Thymus (tissue), 11 donors: ENCODE measurements around the gene IPO4. TPM values are rescaled to one million over a fixed set of nuclear protein-coding genes. Genes with fewer than 3 reads are reported as not detected.
"Not testable (repeated sequence)": the region's sequence is repeated elsewhere in the genome, so short reads cannot be mapped to it uniquely, and the experiment has no call there.

ENCODE experiments used
- DNase-seq, 9 donors: peaks; one replicate each; pipeline ENCODE4 v3.0.0-alpha.2; 2013; ENCODE audit warnings: low spot score in 9 of 9, low read depth in 6 of 9, missing footprints in 1 of 9
- H3K27ac ChIP-seq, 2 donors: one replicate each; pipeline ENCODE4 v1.5.1; 2013; ENCODE audit warnings: control low read depth in 1 of 2, low read depth in 1 of 2, low read length in 1 of 2, mild to moderate bottlenecking in 1 of 2, moderate library complexity in 1 of 2
- H3K27me3 ChIP-seq, 2 donors: one replicate each; pipeline ENCODE4 v1.5.1; 2013; ENCODE audit warnings: low read length in 1 of 2; ENCODE audit not compliant: control insufficient read depth in 2 of 2, insufficient read depth in 1 of 2
- H3K36me3 ChIP-seq, 2 donors: one replicate each; pipeline ENCODE4 v1.5.1; 2013; ENCODE audit warnings: low read length in 1 of 2, mild to moderate bottlenecking in 1 of 2, moderate library complexity in 1 of 2; ENCODE audit not compliant: control insufficient read depth in 2 of 2, insufficient read depth in 2 of 2
- H3K4me1 ChIP-seq, 2 donors: one replicate each; pipeline ENCODE4 v1.5.1; 2013; ENCODE audit warnings: low read length in 2 of 2; ENCODE audit not compliant: control insufficient read depth in 2 of 2, insufficient read depth in 2 of 2
- H3K4me3 ChIP-seq, 2 donors: one replicate each; pipeline ENCODE4 v1.5.1; 2013; ENCODE audit warnings: low read length in 2 of 2, control low read depth in 1 of 2, mild to moderate bottlenecking in 1 of 2
- H3K9me3 ChIP-seq, 2 donors: one replicate each; pipeline ENCODE4 v1.5.1; 2013; ENCODE audit warnings: low read length in 1 of 2, mild to moderate bottlenecking in 1 of 2; ENCODE audit not compliant: control insufficient read depth in 2 of 2, insufficient read depth in 1 of 2
- WGBS: extraction: QIAGEN DNeasy Blood & Tissue Kit; methylation state at CpG from one replicate; pipeline ENCODE4 v1.1.7; 2013; 5-methylcytosine and 5-hydroxymethylcytosine counted together
- polyA plus RNA-seq: library from polyadenylated mRNA; stranded (reverse); fragments of 200-250 nt; gene quantifications from one replicate; pipeline ENCODE4 v1.2.3, GENCODE V29; 2013
- total RNA-seq: library from RNA; stranded (reverse); fragments of 120-200 nt; gene quantifications from one replicate; pipeline ENCODE4 v1.2.4, GENCODE V29; 2013
- donor health status: healthy.

IPO4 gene
- total and polyA plus RNA-seq, 2 donors, result 12.1 to 19.3 TPM

- Histone ChIP-seq H3K4me1 (peaks cover 14 to 20% of the 10 kb centered on the region in 2 donors), H3K9me3 (peaks cover 0 to 2% of the 10 kb centered on the region in 2 donors), H3K36me3 (peaks cover 54 to 75% of the 10 kb centered on the region in 2 donors), H3K27me3 (no peaks in the 10 kb centered on the region), H3K27ac (peak overlapping the region; percentile 66 to 83), H3K4me3 (no peak overlapping the region)
- DNase-seq, result peak in 4 of 9 donors; percentile 15 to 65 (median 54)
- WGBS, result 52% methylated on average over 5 of the region's 5 CpGs
These were observed 18.5 kb upstream of the IPO4 start for GRCh38 chr14:24207104-24207551.

- H3K27me3 ChIP-seq, result no peaks in the 10 kb centered on the region
- DNase-seq, result no peak
- H3K27ac ChIP-seq, result peak overlapping the region; percentile 66 to 83
- H3K36me3 ChIP-seq, result peaks cover 59 to 77% of the 10 kb centered on the region in 2 donors
- peaks cover 12 to 19% of the 10 kb centered on the region in 2 donors for H3K4me1 ChIP-seq
- WGBS, result 98% methylated on average over 11 of the region's 11 CpGs
- H3K4me3 ChIP-seq, result no peak overlapping the region
- H3K9me3 ChIP-seq, result peaks cover 2 to 6% of the 10 kb centered on the region in 2 donors
These were observed 17.9 kb upstream of the IPO4 start for GRCh38 chr14:24206260-24207103.

DNA sequence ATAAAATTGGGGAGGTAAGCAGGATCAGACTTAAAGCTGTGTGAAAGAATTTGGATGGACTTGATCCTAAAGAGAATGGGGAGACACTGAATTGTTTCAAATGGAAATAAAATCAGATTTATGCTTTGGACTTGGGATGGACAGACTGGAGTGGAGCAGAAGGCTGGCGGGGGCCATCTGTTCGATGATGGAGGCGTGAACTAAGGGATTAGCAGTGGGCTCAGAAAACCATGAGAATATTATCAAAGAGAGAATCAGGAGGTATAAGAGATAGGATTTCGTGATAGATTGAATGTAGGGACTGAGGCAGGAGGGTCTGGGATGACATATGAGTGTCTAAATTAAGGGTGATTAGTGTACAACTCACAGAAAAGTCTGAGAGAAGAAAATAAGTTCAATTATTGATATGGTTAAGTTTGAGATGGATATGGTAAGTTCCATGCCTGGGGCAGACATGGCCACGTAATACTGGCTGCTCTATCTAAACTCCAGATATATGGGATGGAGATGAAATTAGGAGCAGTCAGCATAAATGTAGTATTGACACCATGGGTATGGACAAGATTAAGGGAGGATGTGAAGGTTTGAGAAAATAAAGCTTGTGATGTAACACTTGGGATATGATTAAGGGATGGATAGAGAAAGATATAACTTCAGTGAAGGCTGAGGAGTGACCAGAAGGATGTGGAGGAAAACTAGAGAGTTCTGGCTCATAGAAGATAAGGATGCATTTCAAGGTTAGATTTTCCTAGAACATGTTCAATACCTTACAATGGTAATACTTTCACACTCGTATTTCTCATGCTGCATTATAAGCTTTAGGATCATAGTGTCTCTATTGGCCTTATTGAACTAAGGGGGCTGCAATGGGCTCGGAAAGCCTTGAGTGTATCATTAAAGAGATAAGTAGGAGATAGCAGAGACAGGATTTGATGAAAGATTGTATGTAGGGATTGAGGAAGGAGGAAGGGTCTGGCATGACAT lies 15.8 kb upstream of the IPO4 start:
- Histone ChIP-seq H3K4me3 (no peak overlapping the region), H3K9me3 (peaks cover 2 to 6% of the 10 kb centered on the region in 2 donors), H3K27ac (no peak overlapping the region), H3K36me3 (peaks cover 43 to 64% of the 10 kb centered on the region in 2 donors), H3K4me1 (peaks cover 12 to 16% of the 10 kb centered on the region in 2 donors), H3K27me3 (no peaks in the 10 kb centered on the region)
- DNase-seq, result no peak
- WGBS, result 98% methylated on average over 7 of the region's 7 CpGs

DNA sequence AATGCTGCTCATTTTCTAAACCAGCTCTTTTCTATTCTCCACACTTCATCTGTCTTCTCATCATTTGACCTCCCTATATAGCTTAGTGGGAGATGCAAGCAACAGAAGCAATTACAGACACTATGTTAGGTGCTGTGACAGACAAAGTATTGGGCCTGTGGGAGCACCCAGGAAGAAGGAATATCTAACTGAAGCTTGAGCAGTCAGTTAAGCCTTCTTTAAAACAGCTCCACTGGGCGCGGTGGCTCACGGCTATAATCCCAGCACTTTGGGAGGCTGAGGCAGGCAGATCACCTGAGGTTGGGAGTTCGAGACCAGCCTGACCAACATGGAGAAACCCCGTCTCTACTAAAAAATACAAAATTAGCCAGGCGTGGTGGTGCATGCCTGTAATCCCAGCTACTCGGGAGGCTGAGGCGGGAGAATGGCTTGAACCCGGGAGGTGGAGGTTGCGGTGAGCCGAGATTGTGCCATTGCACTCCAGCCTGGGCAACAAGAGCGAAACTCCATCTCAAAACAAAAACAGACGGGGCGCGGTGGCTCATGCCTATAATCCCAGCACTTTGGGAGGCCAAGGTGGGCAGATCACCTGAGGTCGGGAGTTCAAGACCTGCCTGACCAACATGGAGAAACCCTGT lies 14.8 kb upstream of the IPO4 start:
- DNase-seq, H3K27me3 ChIP-seq, H3K27ac ChIP-seq, H3K9me3 ChIP-seq, H3K4me3 ChIP-seq: not testable (repeated sequence)
- Histone ChIP-seq H3K36me3 (peaks cover 37 to 57% of the 10 kb centered on the region in 2 donors), H3K4me1 (peaks cover 12 to 16% of the 10 kb centered on the region in 2 donors)
- 98% methylated on average over 16 of the region's 16 CpGs for WGBS

- H3K9me3 ChIP-seq, H3K4me3 ChIP-seq, H3K27ac ChIP-seq, DNase-seq, H3K27me3 ChIP-seq: not testable (repeated sequence)
- 96% methylated on average over 8 of the region's 8 CpGs for WGBS
- peaks cover 30 to 48% of the 10 kb centered on the region in 2 donors for H3K36me3 ChIP-seq
- H3K4me1 ChIP-seq, result peaks cover 7 to 12% of the 10 kb centered on the region in 2 donors
These were observed 13.9 kb upstream of the IPO4 start for GRCh38 chr14:24202538-24202937.

GRCh38 chr14:24198814-24199524 lies 10.4 kb upstream of the IPO4 start:
- WGBS, result 96% methylated on average over 7 of the region's 7 CpGs
- no peak overlapping the region for H3K4me3 ChIP-seq
- no peak overlapping the region for H3K27ac ChIP-seq
- peaks cover 16 to 25% of the 10 kb centered on the region in 2 donors for H3K4me1 ChIP-seq
- peaks cover 11 to 18% of the 10 kb centered on the region in 2 donors for H3K36me3 ChIP-seq
- DNase-seq, result no peak
- peaks cover 2 to 6% of the 10 kb centered on the region in 2 donors for H3K9me3 ChIP-seq
- no peaks in the 10 kb centered on the region for H3K27me3 ChIP-seq

- H3K36me3 ChIP-seq, result peaks cover 17 to 26% of the 10 kb centered on the region in 2 donors
- H3K27me3 ChIP-seq, result no peaks in the 10 kb centered on the region
- peaks cover 2 to 4% of the 10 kb centered on the region in 2 donors for H3K9me3 ChIP-seq
- no peak for DNase-seq
- H3K27ac ChIP-seq, result no peak overlapping the region
- peaks cover 17 to 25% of the 10 kb centered on the region in 2 donors for H3K4me1 ChIP-seq
- 89% methylated on average over 2 of the region's 2 CpGs for WGBS
- H3K4me3 ChIP-seq, result no peak overlapping the region
These were observed 8.4 kb upstream of the IPO4 start for GRCh38 chr14:24197056-24197450.
